GM21447 (cell line): Measurements from ENCODE around the gene CCNYL1.
"Not testable (repeated sequence)": the region's sequence is repeated elsewhere in the genome, so short reads cannot be mapped to it uniquely, and the experiment has no call there.

Experiments
- ATAC-seq: cut with Tn5 transposase; IDR thresholded peaks from one replicate; pipeline ENCODE4 v1.9.1; 2021; ENCODE audit not compliant: unreplicated experiment

CCNYL1 gene

GRCh38 chr2:207734264-207734635 is 22.8 kb downstream of the CCNYL1 start:
- no peak for ATAC-seq

GRCh38 chr2:207734636-207735512 is 23.4 kb downstream of the CCNYL1 start:
- no peak for ATAC-seq

- not testable (repeated sequence) for ATAC-seq
These were observed 24.0 kb downstream of the CCNYL1 start for GRCh38 chr2:207735513-207735859.

- ATAC-seq = no peak
These were observed 32.1 kb downstream of the CCNYL1 start for GRCh38 chr2:207743514-207743913.

- no peak for ATAC-seq
These were observed 32.6 kb downstream of the CCNYL1 start for GRCh38 chr2:207744050-207744449.

GRCh38 chr2:207744451-207744850 is 33.0 kb downstream of the CCNYL1 start:
- no peak for ATAC-seq

GRCh38 chr2:207746131-207746530 is 34.7 kb downstream of the CCNYL1 start:
- peak; percentile 95 for ATAC-seq

- ATAC-seq = no peak
These were observed 36.5 kb downstream of the CCNYL1 start for GRCh38 chr2:207747653-207748560.

- ATAC-seq = no peak
These were observed 37.6 kb downstream of the CCNYL1 start for GRCh38 chr2:207748993-207749392.

GRCh38 chr2:207749873-207750272 is 38.4 kb downstream of the CCNYL1 start:
- ATAC-seq = no peak

- no peak for ATAC-seq
These were observed 38.9 kb downstream of the CCNYL1 start for GRCh38 chr2:207750345-207750744.

- no peak for ATAC-seq
These were observed 39.4 kb downstream of the CCNYL1 start for GRCh38 chr2:207750876-207751275.

- not testable (repeated sequence) for ATAC-seq
These were observed 42.2 kb downstream of the CCNYL1 start for GRCh38 chr2:207753688-207754087.

- ATAC-seq = no peak
These were observed 43.3 kb downstream of the CCNYL1 start for GRCh38 chr2:207754498-207755383.

- no peak for ATAC-seq
These were observed 46.6 kb downstream of the CCNYL1 start for GRCh38 chr2:207758025-207758424.

- ATAC-seq = no peak
These were observed 48.5 kb downstream of the CCNYL1 start for GRCh38 chr2:207759890-207760289.

GRCh38 chr2:207760453-207760852 is 49.0 kb downstream of the CCNYL1 start:
- ATAC-seq = no peak

GRCh38 chr2:207761426-207761825 is 50.0 kb downstream of the CCNYL1 start:
- ATAC-seq = not testable (repeated sequence)

- ATAC-seq = no peak
These were observed 50.7 kb downstream of the CCNYL1 start for GRCh38 chr2:207762146-207762545.

GRCh38 chr2:207763303-207763917 is 52.0 kb downstream of the CCNYL1 start:
- ATAC-seq = no peak
